ENCODE data around the gene ESR2. TPM values are rescaled to one million over a fixed set of nuclear protein-coding genes. Genes with fewer than 3 reads are reported as not detected.

The ESR2 gene
- total RNA-seq, 6 experiments from 2014 or later, result not detected

- peak overlapping the region; percentile 8; the same call in 1 of the 2 replicates for H3K27ac Mint-ChIP-seq
- no peaks in the 10 kb centered on the region; the same call in 1 of the 2 replicates for H3K27me3 Mint-ChIP-seq (ENCODE audit: insufficient read depth)
- peak; percentile 28 for DNase-seq
- no peak for TF ChIP-seq CTCF (IDR thresholded peaks at IDR 0.05)
- H3K9me3 Mint-ChIP-seq, result no peaks in the 10 kb centered on the region
- no peaks in the 10 kb centered on the region for H3K36me3 Mint-ChIP-seq (ENCODE audit: low read depth)
- H3K4me1 Mint-ChIP-seq (ENCODE audit: low read depth), result peaks cover 17% of the 10 kb centered on the region
- H3K4me3 Mint-ChIP-seq, result no peak overlapping the region
Observed at GRCh38 chr14:64035143-64035542, 259.0 kb downstream of the ESR2 start.

Small RNAs within 50 kb of the gene (microRNA-seq; reads per million reads assigned to microRNA genes)
- not detected for gene MIR548H1

Other genes with a start within 250 kb of the ESR2 start
- gene MTHFD1, start 94.0 kb upstream of the ESR2 start, total RNA-seq (2021; fragmentation: NEBNext Ultra II Directional; extraction: Animal tissue kit (Norgen Biotek cat#: 25700)), result 100 to 1,000 TPM in 4 of 6 experiments, 10 to 100 TPM in 2; 81.3 to 116 (median 111) TPM
- gene AKAP5, start 171.1 kb upstream of the ESR2 start, total RNA-seq (2021; fragmentation: NEBNext Ultra II Directional; extraction: Animal tissue kit (Norgen Biotek cat#: 25700)), result 1 to 10 TPM in 4 of 6 experiments, under 1 TPM in 2; 0.94 to 1.3 (median 1.2) TPM
- 1 to 10 TPM; 5.7 to 8.2 (median 7.1) TPM for gene ZBTB25, start 209.5 kb upstream of the ESR2 start, total RNA-seq (2021; fragmentation: NEBNext Ultra II Directional; extraction: Animal tissue kit (Norgen Biotek cat#: 25700))
- gene ZBTB1, start 210.4 kb upstream of the ESR2 start, total RNA-seq (2021; fragmentation: NEBNext Ultra II Directional; extraction: Animal tissue kit (Norgen Biotek cat#: 25700)), result 10 to 100 TPM; 22.3 to 29.3 (median 25.5) TPM
- gene HSPA2, start 246.4 kb upstream of the ESR2 start, total RNA-seq (2021; fragmentation: NEBNext Ultra II Directional; extraction: Animal tissue kit (Norgen Biotek cat#: 25700)), result 1 to 10 TPM; 5.6 to 9.6 (median 9.2) TPM